GM21528 (cell line): ENCODE results near the gene SPP1.
"Not testable (repeated sequence)": the region's sequence is repeated elsewhere in the genome, so short reads cannot be mapped to it uniquely, and the experiment has no call there.

Experiments used
- ATAC-seq: cut with Tn5 transposase; IDR thresholded peaks from one replicate; pipeline ENCODE4 v1.9.1; 2021; ENCODE audit warnings: mild to moderate bottlenecking, moderate library complexity; ENCODE audit not compliant: unreplicated experiment, low FRiP score

Gene SPP1

DNA sequence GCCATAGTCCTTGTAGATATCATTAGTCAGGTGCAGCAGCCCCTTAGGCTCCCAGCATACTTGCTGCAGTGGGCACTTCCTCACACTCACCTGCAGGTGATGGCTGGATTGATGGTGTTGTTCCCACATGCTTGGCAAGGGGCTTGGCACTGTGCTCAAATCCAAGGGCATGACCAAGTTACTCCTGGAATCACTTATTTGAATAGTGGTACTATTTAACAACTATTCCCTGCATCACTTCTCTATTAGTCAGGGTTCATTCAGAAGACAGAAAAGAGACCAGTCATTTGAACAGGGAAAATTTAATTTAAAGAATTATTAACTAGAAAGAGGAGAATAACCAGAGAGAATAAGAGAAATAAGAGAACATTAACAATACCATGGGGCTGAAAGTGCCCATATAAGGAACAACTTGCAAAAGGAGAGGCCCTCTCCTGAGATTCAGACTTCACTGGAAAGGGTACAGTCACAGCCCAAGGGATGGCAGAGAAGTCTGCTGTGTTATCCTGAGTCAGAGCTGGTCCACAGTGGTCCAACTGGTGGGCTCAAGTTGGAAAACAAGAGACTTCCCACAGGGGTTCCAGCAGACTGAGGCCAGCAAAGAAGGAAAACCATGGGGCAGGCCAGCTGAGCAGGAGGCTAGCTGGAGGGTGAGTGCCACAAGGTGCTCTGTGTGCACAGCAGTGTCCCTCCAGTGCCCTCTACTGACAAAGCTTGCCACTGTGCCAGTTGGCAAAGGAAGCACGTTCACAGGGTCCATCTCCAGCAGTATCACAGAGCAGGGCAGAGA lies 9.8 kb downstream of the SPP1 start:
- ATAC-seq = no peak

DNA sequence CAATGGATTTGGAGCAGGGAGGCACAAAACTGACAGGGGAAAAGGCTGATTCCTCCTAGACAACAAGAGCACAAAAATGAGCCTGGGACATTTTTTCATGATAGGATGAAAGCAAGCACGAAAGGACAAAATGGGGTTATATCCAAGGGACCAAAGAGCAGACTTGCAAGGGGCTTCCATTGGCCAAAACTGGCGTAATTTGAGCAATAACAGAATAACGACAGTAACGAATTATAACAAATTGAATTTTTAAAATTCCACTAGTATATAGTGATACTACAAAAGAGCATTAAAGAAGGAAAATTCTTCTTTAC lies 10.3 kb downstream of the SPP1 start:
- no peak for ATAC-seq

DNA sequence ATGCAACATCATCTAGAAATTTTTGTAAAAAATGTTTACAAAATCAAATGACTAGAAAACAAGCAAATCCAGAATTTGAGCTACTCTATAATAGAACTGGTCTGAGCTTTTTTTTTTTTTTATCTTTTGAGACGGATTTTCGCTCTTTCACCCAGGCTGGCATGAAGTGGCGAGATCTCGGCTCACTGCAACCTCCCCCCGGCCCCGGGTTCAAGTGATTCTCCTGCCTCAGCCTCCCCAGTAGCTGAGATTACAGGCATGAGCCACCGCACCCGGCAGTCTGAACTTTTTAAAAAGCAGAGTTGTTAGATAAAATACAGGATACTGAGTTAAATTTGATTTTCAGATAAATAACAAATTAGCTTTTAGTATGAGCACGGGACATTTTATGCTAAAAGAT lies 11.0 kb downstream of the SPP1 start:
- no peak for ATAC-seq

DNA sequence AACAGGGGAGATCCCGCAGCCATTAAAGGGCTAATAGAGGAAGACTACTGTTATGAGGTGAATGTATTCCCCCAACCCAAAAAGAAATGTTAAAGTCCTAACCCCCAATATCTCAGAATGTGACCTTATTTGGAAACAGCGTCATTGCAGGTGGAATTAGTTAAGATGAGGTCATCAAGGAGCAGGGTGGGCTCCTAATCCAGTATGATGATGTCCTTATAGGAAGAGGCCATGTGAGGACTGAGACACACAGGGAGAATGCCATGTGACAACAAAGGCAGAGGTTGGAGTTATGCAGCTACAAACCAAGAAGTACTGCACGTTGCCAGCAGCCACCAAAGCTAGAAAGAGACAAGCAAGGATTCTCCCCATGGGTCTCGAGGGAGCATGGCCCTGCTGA lies 14.3 kb downstream of the SPP1 start:
- ATAC-seq = no peak

DNA sequence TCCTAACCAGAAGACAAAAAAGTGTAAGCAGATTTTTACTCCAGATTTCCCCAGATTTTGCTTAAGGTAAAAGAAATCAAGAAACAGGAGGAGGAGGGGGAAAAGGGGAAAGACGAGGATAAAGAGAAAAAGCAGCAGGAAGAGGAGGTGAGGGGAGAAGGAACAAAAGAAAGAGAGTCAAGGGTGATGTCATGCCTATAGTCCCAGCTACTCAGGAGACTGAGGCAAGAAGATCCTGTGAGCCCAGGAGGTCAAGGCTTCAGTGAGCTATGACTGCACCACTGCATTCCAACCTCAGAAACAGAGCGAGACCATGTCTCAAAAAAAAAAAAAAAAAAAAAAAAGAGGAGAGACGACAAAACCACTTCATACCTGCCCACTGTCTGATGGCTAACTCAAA lies 19.9 kb downstream of the SPP1 start:
- no peak for ATAC-seq

DNA sequence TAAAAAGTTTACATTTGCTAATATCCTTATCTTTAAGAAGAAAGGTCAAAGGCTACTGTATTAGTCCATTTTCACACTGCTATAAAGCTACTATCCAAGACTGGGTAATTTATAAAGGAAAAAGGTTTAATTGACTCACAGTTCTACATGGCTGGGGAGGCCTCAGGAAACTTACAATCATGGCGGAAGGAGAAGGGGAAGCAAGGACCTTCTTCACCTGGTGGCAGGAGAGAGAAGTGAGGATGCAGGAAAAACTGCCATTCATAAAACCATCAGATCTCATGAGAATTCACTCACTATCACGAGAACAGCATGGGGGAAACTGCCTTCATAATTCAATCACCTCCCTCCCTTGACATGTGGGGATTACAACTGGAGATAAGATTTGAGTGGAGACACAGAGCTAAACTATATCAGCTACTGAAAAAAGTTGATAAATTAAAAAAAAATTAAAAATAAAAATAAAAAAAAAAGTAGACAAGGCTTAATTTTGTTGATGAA lies 23.7 kb downstream of the SPP1 start:
- ATAC-seq = not testable (repeated sequence)

DNA sequence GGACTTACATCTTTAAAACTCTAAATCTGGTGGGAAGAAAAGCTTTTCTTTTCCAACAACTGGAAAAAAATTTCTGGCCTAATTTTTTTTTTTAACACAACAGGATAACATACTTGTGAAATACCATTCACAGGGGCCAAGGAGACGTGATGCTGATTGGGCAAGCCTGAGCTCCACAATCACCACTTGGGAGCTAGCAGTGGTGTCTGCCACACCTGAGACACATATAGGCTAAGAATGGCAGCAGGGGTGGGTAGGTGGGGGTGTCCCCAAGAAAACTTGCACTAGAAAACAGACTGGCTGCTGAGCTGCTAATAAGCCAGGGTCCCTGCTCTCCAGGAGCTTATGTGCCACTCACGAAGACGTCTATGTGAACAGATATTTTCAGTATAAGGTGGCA lies 26.4 kb downstream of the SPP1 start:
- no peak for ATAC-seq

DNA sequence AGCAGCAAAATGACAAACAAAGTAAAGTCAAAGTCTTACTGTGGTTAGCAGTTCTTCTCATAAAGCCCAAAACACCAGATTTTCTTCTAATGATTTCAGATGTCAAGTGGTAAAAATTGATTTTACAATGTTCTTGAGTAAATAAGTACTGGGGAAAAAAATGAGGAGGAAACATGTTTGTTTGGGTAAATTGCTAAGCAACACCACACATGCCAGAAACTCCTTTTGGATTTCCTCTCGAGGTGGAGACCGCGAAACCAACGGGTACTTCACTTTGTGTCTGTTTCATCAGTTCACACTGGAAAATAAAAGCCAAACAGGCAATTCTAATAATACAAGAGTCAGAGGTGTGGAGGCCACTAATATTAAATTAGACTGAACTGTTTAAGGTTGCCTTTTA lies 27.3 kb downstream of the SPP1 start:
- no peak for ATAC-seq

DNA sequence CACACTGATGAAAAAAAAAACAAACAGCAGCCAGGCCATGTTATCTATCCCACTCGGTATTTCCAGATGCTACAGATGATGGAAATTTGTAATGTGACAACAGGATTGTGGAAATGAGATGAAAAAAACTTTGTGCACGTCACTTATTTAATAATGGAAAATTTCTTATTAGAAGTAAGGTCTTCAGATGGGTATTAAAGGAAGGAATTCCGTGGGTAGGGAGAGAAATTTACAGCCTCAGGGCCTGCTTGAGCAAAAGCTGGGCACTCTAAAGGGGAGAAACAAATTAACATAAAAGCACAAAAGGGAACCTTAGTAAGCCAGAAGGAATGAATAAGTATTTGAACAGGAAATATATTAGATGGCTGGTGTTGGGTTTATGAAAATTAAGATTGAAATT lies 27.7 kb downstream of the SPP1 start:
- ATAC-seq = no peak

DNA sequence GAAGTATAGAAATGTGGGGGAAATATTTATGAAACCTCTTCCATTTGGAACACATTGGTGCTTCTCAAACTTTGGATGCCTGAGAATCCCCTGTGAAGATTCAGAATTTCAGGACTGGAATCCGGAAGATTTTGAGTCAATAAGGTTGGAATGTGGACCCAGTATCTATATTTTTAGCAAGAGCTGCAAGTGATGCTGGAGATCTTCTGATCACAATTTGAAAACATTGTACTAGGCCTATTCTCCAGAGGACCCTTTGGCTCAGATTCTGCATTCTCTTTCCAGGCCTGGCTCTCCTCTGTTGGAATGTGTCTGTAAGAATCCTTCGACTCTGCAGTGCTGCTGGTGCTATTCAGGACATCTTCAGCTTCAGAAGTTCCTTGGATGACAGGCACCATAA lies 29.6 kb downstream of the SPP1 start:
- no peak for ATAC-seq

DNA sequence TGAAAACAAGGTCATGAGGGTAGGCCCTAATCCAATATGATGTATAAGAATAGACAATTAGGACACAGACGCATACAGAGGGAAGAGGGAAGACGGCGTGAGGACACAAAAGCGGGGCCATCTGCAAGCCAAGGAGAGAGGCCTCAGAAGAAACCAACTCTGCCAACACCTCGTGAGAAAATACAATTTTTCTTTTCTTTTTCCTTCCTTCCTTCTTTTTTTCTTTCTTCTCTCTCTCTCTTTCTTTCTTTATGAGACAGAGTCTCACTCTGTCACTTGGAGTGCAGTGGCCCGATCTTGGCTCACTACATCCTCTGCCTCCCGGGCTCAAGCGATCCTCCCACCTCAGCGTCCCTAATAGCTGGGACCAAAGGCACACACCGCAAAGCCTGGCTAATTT lies 30.4 kb downstream of the SPP1 start:
- ATAC-seq = no peak

DNA sequence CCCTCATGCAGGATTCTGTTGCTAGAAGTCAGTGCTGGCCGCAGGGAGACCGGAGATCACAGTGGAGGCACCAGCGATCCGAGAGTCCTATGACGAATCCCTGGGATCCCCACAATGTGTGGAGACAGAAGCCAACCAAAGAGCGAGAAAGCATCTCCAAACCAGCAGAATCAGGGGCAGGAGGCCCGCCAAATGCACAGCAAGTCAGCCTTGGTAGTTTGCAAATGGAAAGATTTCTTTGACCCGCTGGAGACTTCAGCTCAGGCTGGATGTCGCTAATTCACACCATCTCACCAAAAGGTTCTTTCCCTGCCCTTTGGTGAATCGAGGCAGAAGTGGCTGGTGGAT lies 31.4 kb downstream of the SPP1 start:
- ATAC-seq = no peak

DNA sequence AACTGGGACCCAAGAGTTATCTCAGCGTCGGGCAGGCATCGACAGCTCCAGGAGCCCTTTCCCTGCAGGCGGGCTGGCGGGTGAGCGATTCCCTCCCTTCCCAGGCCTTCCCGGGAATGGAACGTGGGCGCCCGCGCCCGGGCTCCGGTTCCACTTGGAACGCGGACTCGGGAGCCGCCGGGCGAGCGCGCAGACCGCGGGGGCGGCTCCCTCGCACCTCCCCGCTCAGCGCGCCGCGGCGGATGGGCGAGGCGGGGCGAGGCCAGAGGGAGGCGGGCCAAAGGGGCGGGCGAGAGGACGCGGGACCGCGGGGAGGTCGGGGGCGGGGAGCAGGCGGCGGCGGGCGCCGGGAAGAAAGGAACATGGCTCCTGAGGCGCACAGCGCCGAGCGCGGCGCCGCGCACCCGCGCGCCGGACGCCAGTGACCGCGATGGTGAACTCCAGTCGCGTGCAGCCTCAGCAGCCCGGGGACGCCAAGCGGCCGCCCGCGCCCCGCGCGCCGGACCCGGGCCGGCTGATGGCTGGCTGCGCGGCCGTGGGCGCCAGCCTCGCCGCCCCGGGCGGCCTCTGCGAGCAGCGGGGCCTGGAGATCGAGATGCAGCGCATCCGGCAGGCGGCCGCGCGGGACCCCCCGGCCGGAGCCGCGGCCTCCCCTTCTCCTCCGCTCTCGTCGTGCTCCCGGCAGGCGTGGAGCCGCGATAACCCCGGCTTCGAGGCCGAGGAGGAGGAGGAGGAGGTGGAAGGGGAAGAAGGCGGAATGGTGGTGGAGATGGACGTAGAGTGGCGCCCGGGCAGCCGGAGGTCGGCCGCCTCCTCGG lies 32.0 kb downstream of the SPP1 start, which contains the start of gene PKD2:
PKD2 (plus strand) TSS at position 332 of the 818 bp plus-strand sequence; CDS start at position 431, 99 bp downstream.
- peak; percentile 91 for ATAC-seq

DNA sequence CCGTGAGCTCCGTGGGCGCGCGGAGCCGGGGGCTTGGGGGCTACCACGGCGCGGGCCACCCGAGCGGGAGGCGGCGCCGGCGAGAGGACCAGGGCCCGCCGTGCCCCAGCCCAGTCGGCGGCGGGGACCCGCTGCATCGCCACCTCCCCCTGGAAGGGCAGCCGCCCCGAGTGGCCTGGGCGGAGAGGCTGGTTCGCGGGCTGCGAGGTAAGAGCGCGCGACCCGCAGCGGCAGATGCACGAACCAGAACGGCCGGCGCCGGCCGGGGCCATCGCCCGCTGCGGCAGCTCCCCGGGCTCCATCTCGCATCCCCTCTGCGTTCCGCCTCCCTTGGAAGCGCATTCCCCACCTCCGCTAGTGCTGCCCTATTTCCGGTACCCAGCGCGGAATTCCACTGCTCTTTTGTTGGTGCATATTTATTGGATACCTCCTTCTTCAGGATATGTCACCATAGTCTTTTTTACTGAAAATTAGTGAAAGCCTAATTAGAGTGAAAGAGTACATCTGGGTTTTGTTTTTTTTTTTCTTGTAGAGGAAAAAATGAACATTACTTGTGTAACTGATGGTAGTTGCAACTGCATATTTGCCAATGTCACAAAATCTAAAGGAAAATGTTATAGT lies 32.7 kb downstream of the SPP1 start:
- peak; percentile 42 for ATAC-seq

DNA sequence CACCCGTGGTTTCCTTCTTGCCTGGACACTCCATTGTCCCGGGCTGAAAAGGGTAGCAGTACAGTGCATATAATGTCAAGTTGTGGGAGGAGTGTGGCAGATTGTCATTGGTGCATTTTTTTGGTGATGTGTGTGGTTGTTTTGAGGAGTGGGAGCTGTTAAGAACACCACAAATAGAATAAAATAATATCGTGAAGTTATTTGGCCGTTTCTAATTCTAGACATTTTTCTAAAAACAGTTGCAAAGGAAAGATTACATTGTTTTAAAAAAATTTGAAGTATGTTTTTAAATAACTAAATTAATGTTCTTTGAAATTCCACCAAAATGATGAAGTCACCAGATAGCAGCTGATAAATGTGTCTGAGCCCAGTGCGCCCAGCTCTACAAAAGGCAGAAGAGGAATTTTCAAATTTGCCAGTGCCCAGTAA lies 33.2 kb downstream of the SPP1 start:
- ATAC-seq = no peak

DNA sequence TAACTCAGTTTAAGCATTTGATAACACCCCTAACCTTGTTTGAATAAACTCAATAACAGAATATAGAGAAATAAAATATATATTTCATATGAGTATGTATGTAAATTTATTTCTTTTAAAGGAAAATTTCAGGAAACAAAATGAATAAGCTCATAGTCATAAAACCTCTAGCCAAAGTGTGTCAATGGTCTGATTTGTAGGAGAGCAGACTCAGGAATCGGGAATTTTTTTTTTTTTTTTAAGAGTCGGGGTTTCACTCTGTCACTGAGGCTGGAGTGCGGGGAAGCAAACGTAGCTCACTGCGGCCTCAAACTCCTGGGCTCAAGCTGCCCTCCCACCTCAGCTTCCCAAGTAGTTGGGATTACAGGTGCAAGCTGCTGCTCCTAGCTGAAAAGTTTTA lies 34.4 kb downstream of the SPP1 start:
- ATAC-seq = no peak

DNA sequence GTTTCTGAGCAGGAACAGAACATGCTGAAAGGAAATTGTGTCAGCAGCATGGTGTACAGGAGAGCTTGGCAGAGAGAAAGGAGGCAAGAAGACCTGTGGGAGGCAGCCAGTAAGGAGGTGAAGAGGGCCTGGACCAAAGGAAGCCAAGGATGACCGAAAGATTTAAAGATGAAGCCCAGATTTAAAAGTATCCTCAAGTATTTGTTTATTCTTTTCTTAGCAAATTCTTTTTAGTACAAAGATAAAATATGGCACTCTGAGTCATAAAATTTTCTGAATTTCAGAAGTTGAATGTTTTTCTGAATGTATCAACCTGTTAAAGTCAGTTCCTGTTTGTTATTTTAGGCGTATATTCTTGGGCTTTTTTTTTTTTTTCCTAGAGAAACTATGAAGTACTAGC lies 35.5 kb downstream of the SPP1 start:
- no peak for ATAC-seq

DNA sequence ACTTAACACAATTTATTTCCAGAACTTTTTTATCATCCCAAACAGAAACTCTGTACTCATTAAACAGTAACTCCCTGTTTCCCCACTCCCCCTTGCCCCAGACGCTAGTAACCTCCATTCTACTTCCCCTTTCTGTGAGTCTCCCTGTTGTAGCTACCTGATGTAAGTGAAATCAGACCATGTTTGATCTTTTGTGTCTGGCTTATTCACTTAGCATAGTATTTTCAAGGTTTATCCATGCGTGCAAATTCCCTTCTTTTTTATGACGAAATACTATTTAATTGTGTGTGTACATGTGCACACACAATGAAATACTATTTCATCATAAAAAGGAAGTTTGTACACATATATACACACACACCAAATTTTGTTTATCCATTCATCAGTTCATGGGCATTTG lies 37.1 kb downstream of the SPP1 start:
- peak; percentile 37 for ATAC-seq

DNA sequence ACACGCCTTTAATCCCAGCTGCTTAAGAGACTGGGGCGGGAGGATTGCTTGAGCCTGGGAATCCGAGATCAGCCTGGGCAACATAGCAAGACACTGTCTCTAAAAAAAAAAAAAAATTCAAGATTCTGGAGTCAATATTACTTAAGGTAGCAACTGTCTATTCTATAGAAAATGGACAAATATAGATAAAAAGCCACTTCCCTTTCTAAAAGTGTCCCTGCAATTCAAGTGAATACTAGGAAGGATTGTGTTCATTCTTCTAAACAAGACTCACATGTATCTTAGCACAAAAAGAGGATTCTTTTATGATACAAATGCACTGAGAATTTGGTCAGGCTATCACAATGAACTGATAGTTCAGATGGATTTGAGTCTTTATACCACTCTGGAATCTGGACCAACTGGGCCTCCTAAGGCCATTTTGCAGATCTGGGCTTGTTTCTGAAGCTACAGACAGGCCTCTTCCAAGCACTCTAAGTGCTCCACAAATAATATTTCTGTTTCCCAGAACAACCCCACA lies 38.9 kb downstream of the SPP1 start:
- no peak for ATAC-seq

DNA sequence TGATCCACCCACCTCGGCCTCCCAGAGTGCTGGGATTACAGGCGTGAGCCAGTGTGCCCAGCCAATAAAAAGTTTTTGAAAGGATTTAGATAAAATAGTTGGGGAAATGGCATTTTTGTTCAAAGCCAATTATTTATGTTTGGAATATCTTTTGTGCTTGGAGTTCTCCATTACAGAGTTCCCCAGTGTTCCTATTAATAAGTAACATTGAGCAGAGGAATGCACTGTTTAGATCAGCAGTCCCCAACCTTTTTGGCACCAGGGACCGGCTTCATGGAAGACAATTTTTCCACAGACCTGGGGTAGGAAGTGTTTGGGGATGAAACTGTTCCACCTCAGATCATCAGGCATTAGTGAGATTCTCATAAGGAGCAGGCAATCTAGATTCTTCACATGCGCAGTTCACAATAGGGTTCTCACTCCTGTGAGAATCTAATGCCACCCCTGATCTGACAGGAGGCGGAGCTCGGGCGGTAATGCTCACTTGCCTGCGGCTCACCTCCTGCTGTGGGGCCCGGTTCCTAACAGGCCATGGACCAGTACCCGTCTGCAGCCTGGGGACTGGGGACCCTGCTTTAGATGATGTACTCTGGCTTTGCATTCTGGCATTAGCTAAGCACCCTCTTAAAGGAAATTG lies 40.3 kb downstream of the SPP1 start:
- ATAC-seq = no peak
